Glomerular endothelial cell (primary cell): ENCODE measurements around the gene SDHAF1. TPM values are rescaled to one million over a fixed set of nuclear protein-coding genes. Genes with fewer than 3 reads are reported as not detected.

ENCODE experiments used
- total RNA-seq: library from RNA; depleted of rRNA; stranded (reverse); fragments of >200 nt; gene quantifications from 2 replicates; pipeline ENCODE4 v1.2.3, GENCODE V29; 2015

SDHAF1 gene
- total RNA-seq, 1 donor from 2014 or later, result 29.1 TPM

Other genes starting within 250 kb of the SDHAF1 start
- 5.6 and 8.7 TPM in 2 replicates for gene U2AF1L4, start 249.8 kb upstream of the SDHAF1 start, total RNA-seq
- gene PSENEN, start 249.5 kb upstream of the SDHAF1 start, total RNA-seq, result 50.2 and 75.0 TPM in 2 replicates
- 9.7 and 18.7 TPM in 2 replicates for gene LIN37, start 246.6 kb upstream of the SDHAF1 start, total RNA-seq
- gene HSPB6, start 238.2 kb upstream of the SDHAF1 start, total RNA-seq, result 1.8 and 3.2 TPM in 2 replicates
- gene PROSER3, start 237.0 kb upstream of the SDHAF1 start, total RNA-seq, result 4.0 and 14.8 TPM in 2 replicates
- 0.53 and 5.0 TPM in 2 replicates for gene ARHGAP33, start 219.6 kb upstream of the SDHAF1 start, total RNA-seq
- gene PRODH2, start 182.3 kb upstream of the SDHAF1 start, total RNA-seq, result not detected in 2 replicates
- gene NPHS1, start 142.7 kb upstream of the SDHAF1 start, total RNA-seq, result not detected in 2 replicates
- not detected in 2 replicates for gene KIRREL2, start 138.3 kb upstream of the SDHAF1 start, total RNA-seq
- gene APLP1, start 126.6 kb upstream of the SDHAF1 start, total RNA-seq, result 7.3 and 14.9 TPM in 2 replicates
- gene NFKBID, start 94.6 kb upstream of the SDHAF1 start, total RNA-seq, result 2.7 and 3.6 TPM in 2 replicates
- not detected in 2 replicates for gene HCST, start 92.7 kb upstream of the SDHAF1 start, total RNA-seq
- gene TYROBP, start 86.9 kb upstream of the SDHAF1 start, total RNA-seq, result not detected in 2 replicates
- gene LRFN3, start 58.8 kb upstream of the SDHAF1 start, total RNA-seq, result 13.3 and 24.3 TPM in 2 replicates
- not detected in 2 replicates for gene SYNE4, start 13.6 kb downstream of the SDHAF1 start, total RNA-seq
- 22.5 and 35.5 TPM in 2 replicates for gene ALKBH6, start 19.0 kb downstream of the SDHAF1 start, total RNA-seq
- 14.0 TPM in 2 replicates for gene CLIP3, start 37.7 kb downstream of the SDHAF1 start, total RNA-seq
- gene THAP8, start 59.1 kb downstream of the SDHAF1 start, total RNA-seq, result 10.3 and 13.9 TPM in 2 replicates
- gene WDR62, start 59.7 kb downstream of the SDHAF1 start, total RNA-seq, result 2.3 and 4.8 TPM in 2 replicates
- gene OVOL3, start 116.0 kb downstream of the SDHAF1 start, total RNA-seq, result not detected in 2 replicates
- 38.7 and 51.9 TPM in 2 replicates for gene POLR2I, start 119.7 kb downstream of the SDHAF1 start, total RNA-seq
- gene TBCB, start 120.3 kb downstream of the SDHAF1 start, total RNA-seq, result 246 and 286 TPM in 2 replicates
- gene CAPNS1, start 144.9 kb downstream of the SDHAF1 start, total RNA-seq, result 334 and 435 TPM in 2 replicates
- gene COX7A1, start 157.3 kb downstream of the SDHAF1 start, total RNA-seq, result 4.8 and 26.8 TPM in 2 replicates
- gene ZNF565, start 219.5 kb downstream of the SDHAF1 start, total RNA-seq, result 1.2 and 2.9 TPM in 2 replicates
- gene ZNF146, start 219.9 kb downstream of the SDHAF1 start, total RNA-seq, result 68.7 and 77.4 TPM in 2 replicates